IPS-20b (cell line): ENCODE measurements around the gene CEACAM16.
"Not testable (repeated sequence)": the region's sequence is repeated elsewhere in the genome, so short reads cannot be mapped to it uniquely, and the experiment has no call there.

Experiments
- H3K27ac ChIP-seq: one replicate; pipeline ENCODE4 v1.5.1; 2013; ENCODE audit warnings: low read length
- H3K27me3 ChIP-seq: 2 replicates; pipeline ENCODE4 v1.6.1; 2013; ENCODE audit warnings: mild to moderate bottlenecking, low read length, inconsistent platforms; ENCODE audit not compliant: insufficient read depth
- H3K36me3 ChIP-seq: 2 replicates; pipeline ENCODE4 v1.6.1; 2013; ENCODE audit warnings: low read depth, mild to moderate bottlenecking, inconsistent platforms, low read length, moderate library complexity; ENCODE audit not compliant: insufficient read depth
- H3K4me1 ChIP-seq: 2 replicates; pipeline ENCODE4 v1.6.1; 2013; ENCODE audit warnings: mild to moderate bottlenecking, control low read depth, inconsistent platforms, low read length, moderate library complexity; ENCODE audit not compliant: insufficient read depth
- H3K4me3 ChIP-seq: 2 replicates; pipeline ENCODE4 v1.5.1; 2013; ENCODE audit warnings: mild to moderate bottlenecking, low read length, inconsistent platforms
- H3K9ac ChIP-seq: 2 replicates; pipeline ENCODE4 v1.6.1; 2013; ENCODE audit warnings: low read depth, mild to moderate bottlenecking, inconsistent platforms, low read length, moderate library complexity
- H3K9me3 ChIP-seq: 2 replicates; pipeline ENCODE4 v1.6.1; 2013; ENCODE audit warnings: mild to moderate bottlenecking, low read depth, low read length, inconsistent platforms; ENCODE audit not compliant: insufficient read depth

The CEACAM16 gene

DNA sequence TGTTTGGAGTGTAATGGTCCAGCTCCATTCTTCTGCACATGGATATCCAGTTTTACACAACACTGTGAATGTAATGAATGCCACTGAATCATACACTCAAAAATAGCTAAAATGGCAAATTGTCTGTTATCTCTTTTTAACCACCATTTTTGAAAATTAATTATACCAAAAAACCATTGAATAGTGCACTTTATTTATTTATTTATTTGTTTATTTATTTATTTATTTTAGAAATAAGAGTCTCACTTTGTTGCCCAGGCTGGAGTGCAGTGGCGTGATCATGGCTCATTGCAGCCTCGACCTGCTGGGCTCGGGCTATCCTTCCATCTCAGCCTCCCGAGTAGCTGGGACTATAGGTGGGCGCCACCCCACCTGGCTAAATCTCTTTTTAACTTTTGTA lies 35.0 kb upstream of the CEACAM16 start:
- no peak overlapping the region for H3K9ac ChIP-seq
- no peak overlapping the region for H3K4me3 ChIP-seq
- peaks cover 36% of the 10 kb centered on the region for H3K36me3 ChIP-seq
- H3K4me1 ChIP-seq: no peaks in the 10 kb centered on the region
- no peaks in the 10 kb centered on the region for H3K9me3 ChIP-seq
- no peak overlapping the region for H3K27ac ChIP-seq
- H3K27me3 ChIP-seq: no peaks in the 10 kb centered on the region

GRCh38 chr19:44664976-44665375 lies 34.0 kb upstream of the CEACAM16 start:
- H3K4me1 ChIP-seq: no peaks in the 10 kb centered on the region
- no peak overlapping the region for H3K4me3 ChIP-seq
- H3K9ac ChIP-seq: no peak overlapping the region
- H3K27me3 ChIP-seq: no peaks in the 10 kb centered on the region
- no peak overlapping the region for H3K27ac ChIP-seq
- peaks cover 27% of the 10 kb centered on the region for H3K36me3 ChIP-seq
- no peaks in the 10 kb centered on the region for H3K9me3 ChIP-seq

DNA sequence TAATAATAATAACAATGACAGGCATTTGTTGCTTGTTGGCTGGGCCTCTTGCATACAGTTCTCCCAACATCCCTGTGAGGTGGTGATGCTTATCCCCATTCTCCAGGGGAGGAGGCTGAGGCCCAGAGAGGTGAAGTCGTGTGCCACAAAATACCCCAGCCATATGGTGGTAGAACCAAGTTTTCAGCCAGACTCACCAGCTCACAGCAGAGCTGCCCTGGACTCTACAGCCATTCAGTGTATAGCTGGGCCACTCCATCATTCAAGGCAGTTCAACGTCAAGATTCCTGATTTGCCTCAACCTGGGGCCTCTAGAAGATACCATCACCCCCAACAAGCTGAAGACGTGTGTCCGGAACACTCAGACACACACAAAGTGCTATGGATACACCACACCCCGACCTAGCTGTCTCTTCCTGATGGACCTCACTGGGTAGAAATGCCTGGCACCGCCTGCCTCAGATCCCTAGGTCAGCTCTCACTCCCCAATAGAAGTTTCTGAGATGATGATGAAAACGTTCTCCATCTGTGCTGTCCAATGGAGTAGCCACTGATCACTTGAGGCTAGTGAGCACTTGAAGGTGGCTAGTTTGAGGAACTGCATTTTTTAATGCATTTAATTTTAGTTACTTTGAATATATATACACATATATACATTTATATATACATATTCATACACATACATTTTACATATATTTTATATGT lies 31.9 kb upstream of the CEACAM16 start:
- H3K9me3 ChIP-seq: no peaks in the 10 kb centered on the region
- no peak overlapping the region for H3K9ac ChIP-seq
- peaks cover 7% of the 10 kb centered on the region for H3K36me3 ChIP-seq
- H3K4me3 ChIP-seq: no peak overlapping the region
- no peak overlapping the region for H3K27ac ChIP-seq
- H3K4me1 ChIP-seq: no peaks in the 10 kb centered on the region
- H3K27me3 ChIP-seq: no peaks in the 10 kb centered on the region

- H3K27ac ChIP-seq: no peak overlapping the region
Measured at GRCh38 chr19:44668985-44669764, 29.8 kb upstream of the CEACAM16 start.

DNA sequence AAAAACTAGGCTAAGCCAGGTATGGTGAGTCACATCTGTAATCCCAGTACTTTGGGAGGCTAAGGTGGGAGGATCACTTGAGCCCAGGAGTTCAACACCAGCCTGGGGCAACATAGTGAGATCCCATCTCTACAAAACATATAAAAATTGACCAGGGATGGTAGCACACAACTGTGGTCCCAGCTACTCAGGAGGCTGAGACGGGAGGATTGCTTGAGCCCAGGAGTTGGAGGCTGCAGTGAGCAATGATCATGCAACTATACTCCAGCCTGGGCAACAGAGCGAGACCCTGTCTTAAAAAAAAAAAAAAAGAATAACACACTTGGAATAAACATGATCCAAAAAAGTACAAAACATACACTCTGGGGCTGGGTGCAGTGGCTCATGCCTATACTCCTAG lies 28.9 kb upstream of the CEACAM16 start:
- H3K4me1 ChIP-seq, H3K36me3 ChIP-seq, H3K9ac ChIP-seq, H3K27me3 ChIP-seq, H3K27ac ChIP-seq, H3K9me3 ChIP-seq, H3K4me3 ChIP-seq: not testable (repeated sequence)

More at GRCh38 chr19:44668985-44669764, 29.8 kb upstream of the CEACAM16 start:
- Histone ChIP-seq H3K9ac (no peak overlapping the region), H3K4me3 (no peak overlapping the region), H3K36me3 (no peaks in the 10 kb centered on the region), H3K9me3 (no peaks in the 10 kb centered on the region), H3K27me3 (no peaks in the 10 kb centered on the region), H3K4me1 (no peaks in the 10 kb centered on the region)

DNA sequence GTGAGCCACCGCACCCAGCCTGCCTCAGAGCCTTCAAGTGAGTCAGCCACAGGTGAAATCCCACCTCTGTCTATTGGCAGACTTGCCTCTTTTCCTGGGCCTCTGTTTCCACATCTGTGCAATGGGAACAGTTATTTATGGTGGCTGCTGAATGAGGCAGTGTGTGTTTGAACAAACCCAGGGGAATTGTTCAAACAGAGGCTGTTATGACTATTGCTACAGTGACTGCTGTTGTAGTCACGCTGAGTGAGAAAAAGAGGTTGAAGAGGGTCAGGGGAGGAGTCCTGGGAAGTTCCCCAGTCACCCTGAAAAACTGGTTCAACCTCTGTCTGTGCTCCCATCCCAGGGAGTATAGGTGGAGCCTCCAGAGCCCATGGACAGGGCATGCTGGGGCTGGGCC lies 27.6 kb upstream of the CEACAM16 start, which contains the start of gene CEACAM19:
CEACAM19 (plus strand) TSS at position 83 of the 400 bp plus-strand sequence. CDS start 450 bp downstream, outside the sequence.
- Histone ChIP-seq H3K9ac (no peak within 1 kb of the TSS), H3K4me3 (no peak within 1 kb of the TSS), H3K27ac (no peak within 1 kb of the TSS), H3K27me3 (no peaks in the 10 kb centered on the region), H3K4me1 (no peaks in the 10 kb centered on the region), H3K9me3 (no peaks in the 10 kb centered on the region), H3K36me3 (no peaks in the 10 kb centered on the region)

GRCh38 chr19:44672226-44672625 lies 26.7 kb upstream of the CEACAM16 start:
- Histone ChIP-seq H3K27ac (no peak overlapping the region), H3K4me1 (no peaks in the 10 kb centered on the region), H3K9ac (no peak overlapping the region), H3K27me3 (no peaks in the 10 kb centered on the region), H3K9me3 (no peaks in the 10 kb centered on the region), H3K36me3 (no peaks in the 10 kb centered on the region), H3K4me3 (no peak overlapping the region)

- H3K4me3 ChIP-seq: no peak overlapping the region
- no peaks in the 10 kb centered on the region for H3K27me3 ChIP-seq
- H3K4me1 ChIP-seq: no peaks in the 10 kb centered on the region
- no peaks in the 10 kb centered on the region for H3K36me3 ChIP-seq
- H3K9me3 ChIP-seq: no peaks in the 10 kb centered on the region
- no peak overlapping the region for H3K9ac ChIP-seq
- no peak overlapping the region for H3K27ac ChIP-seq
Measured at GRCh38 chr19:44673510-44673909, 25.4 kb upstream of the CEACAM16 start.

DNA sequence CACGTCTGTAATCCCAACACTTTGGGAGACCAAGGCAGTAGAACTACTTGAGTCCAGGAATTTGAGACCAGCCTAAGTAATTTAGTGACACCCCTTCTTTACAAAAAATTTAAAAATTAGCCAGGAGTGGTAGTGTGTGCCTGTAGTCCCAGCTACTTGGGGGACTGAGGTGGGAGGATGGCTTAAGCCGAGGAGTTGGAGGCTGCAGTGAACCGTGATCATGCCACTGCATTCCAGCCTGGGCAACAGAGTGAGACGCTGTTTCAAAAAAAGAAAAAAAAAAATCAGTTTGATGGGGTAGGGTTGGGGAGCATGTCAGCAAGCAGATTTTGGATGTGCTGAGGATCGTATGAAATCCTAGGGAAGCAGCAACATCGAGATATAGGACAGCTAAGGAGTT lies 23.4 kb upstream of the CEACAM16 start:
- Histone ChIP-seq H3K9me3 (no peaks in the 10 kb centered on the region), H3K36me3 (no peaks in the 10 kb centered on the region), H3K4me3 (no peak overlapping the region), H3K9ac (no peak overlapping the region), H3K4me1 (no peaks in the 10 kb centered on the region), H3K27ac (no peak overlapping the region), H3K27me3 (no peaks in the 10 kb centered on the region)

DNA sequence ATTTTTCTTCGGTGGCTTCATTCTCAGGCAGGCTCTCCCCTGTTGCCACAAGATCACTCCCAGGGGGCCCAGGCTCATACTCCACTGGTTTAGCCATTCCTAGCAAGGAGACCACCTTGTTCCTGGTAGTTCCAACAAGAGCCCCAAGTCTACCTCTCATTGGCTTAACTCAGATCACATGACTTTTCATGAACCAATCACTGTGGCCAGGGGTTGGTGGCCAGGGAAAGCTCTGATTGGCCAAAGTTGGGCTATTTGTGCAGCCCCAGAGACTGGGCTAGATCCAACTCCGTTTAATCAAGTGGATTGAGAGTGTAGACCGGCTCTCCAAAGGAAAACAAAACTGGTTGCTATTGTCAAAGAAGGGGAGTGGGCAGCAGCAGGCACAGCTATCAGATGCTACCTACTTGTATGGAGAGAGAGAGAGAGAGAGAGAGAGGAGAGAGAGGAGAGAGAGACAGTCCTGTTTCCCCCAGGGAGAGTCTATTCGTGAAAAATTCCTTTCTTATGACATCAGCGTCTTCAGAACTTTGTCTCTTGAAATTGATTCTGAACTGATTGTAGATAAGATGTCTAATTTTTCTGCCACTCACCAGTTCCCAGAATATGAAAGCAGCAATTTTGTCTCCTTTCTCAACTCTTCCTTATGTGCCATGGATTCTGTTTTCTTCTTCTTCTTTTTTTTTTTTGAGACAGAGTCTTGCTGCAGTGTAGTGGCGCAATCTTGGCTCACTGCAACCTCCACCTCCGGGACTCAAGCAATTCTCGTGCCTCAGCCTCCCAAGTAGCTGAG lies 21.7 kb upstream of the CEACAM16 start:
- no peaks in the 10 kb centered on the region for H3K4me1 ChIP-seq
- no peak overlapping the region for H3K27ac ChIP-seq
- H3K9me3 ChIP-seq: no peaks in the 10 kb centered on the region
- no peaks in the 10 kb centered on the region for H3K36me3 ChIP-seq
- no peaks in the 10 kb centered on the region for H3K27me3 ChIP-seq
- no peak overlapping the region for H3K9ac ChIP-seq
- H3K4me3 ChIP-seq: no peak overlapping the region

GRCh38 chr19:44680536-44680935 lies 18.4 kb upstream of the CEACAM16 start:
- no peaks in the 10 kb centered on the region for H3K4me1 ChIP-seq

More at GRCh38 chr19:44680536-44680935, 18.4 kb upstream of the CEACAM16 start:
- H3K4me3 ChIP-seq: no peak overlapping the region
- no peaks in the 10 kb centered on the region for H3K9me3 ChIP-seq
- no peaks in the 10 kb centered on the region for H3K36me3 ChIP-seq
- H3K9ac ChIP-seq: no peak overlapping the region
- no peaks in the 10 kb centered on the region for H3K27me3 ChIP-seq
- H3K27ac ChIP-seq: no peak overlapping the region
